NCI-H2196 treated with DMSO at 0.1 percent for 48 hours (cell line): ENCODE measurements around the gene NAGK.
"Not testable (repeated sequence)": the region's sequence is repeated elsewhere in the genome, so short reads cannot be mapped to it uniquely, and the experiment has no call there.

Source experiments
- DNase-seq: peaks from one replicate; lab custom pipeline; 2025; ENCODE audit not compliant: unreplicated experiment; lab: John Stamatoyannopoulos, UW

The NAGK gene

GRCh38 chr2:71069376-71069775 lies 928 bp downstream of the NAGK start:
- no peak for DNase-seq

GRCh38 chr2:71070294-71071093 lies 2.0 kb downstream of the NAGK start:
- no peak for DNase-seq

DNA sequence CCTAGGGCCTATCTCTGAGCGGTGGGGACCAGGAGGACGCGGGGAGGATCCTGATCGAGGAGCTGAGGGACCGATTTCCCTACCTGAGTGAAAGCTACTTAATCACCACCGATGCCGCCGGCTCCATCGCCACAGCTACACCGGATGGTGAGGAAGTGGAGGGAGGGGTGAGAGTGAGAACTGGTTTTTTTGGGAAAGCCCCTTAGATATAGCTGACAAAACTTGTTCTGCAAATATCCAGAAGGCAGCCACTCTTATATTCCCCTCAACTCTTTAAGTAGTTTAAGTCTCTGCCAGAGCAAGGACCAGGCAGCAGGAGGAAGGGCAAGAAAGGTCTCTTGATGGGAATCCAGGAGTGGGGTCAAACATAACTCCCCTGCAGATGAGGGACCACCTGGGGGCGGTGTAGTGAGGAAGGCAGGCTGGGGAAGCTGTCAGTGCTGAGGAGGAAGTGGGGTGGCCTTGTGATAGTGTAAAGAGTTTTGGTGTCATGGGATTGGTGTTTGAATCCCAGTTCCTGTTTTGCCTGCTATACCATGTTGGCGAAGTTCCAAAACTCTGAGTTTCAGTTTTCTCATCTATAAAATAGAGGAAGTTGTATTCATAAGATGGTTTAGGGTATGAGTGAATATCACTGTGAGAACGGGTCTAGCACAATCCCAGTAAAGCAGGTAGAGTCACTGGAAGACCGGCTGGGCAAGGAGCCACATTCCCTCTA lies 3.4 kb downstream of the NAGK start:
- DNase-seq, result no peak

DNA sequence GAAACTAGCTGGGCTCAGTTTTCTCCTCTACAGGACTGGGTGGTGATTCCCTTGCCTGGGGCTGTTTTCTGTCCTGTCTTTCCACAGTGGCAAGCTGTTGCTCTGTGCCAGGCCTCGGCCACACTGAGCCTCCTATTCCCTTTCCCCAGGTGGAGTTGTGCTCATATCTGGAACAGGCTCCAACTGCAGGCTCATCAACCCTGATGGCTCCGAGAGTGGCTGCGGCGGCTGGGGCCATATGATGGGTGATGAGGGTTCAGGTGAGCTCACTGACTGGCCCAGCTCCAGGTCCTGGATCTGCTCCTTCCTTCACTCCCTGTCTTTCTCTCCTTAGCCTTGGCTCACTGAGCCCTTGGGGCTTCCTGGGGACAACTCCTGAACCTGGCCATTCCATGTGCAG lies 4.0 kb downstream of the NAGK start:
- no peak for DNase-seq

DNA sequence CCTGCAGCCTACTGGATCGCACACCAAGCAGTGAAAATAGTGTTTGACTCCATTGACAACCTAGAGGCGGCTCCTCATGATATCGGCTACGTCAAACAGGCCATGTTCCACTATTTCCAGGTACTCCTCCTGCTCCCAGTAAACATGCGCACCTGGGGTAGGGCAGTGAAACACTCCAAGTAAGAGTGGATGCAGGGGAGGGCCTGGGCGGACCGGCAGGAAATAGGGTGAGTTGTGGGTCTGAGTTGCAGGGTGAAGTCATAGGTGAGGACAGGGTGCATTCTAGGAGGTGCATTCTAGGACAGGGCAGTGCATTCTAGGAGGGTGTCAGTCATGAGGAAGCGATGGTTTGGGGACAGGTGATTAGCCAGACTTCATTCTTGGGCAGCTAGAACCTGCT lies 5.0 kb downstream of the NAGK start:
- DNase-seq, result no peak

- DNase-seq, result no peak
Measured at GRCh38 chr2:71074893-71075395, 6.5 kb downstream of the NAGK start.

DNA sequence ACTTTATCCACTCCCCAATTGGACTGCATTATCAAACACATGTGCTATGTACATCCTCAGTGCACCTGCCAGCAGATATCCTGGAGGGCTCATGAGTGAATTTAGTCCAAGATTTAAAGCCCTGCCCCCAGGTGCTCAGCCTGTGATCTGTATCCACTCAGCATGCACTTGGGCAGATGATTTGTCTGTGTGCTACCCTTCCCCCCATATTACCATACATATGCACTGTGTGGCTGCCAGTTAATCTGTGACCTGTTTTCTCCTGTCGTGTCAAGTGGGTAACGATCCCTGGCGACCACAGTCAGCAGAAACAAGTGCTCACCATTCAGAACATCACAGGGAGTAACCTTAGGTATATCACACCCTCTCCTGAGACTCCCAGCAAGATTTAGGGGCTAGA lies 10.2 kb downstream of the NAGK start:
- no peak for DNase-seq

GRCh38 chr2:71082402-71083252 lies 14.2 kb downstream of the NAGK start:
- no peak for DNase-seq

- DNase-seq, result not testable (repeated sequence)
Measured at GRCh38 chr2:71083297-71083696, 14.8 kb downstream of the NAGK start.

GRCh38 chr2:71083752-71084312 lies 15.4 kb downstream of the NAGK start:
- not testable (repeated sequence) for DNase-seq

DNA sequence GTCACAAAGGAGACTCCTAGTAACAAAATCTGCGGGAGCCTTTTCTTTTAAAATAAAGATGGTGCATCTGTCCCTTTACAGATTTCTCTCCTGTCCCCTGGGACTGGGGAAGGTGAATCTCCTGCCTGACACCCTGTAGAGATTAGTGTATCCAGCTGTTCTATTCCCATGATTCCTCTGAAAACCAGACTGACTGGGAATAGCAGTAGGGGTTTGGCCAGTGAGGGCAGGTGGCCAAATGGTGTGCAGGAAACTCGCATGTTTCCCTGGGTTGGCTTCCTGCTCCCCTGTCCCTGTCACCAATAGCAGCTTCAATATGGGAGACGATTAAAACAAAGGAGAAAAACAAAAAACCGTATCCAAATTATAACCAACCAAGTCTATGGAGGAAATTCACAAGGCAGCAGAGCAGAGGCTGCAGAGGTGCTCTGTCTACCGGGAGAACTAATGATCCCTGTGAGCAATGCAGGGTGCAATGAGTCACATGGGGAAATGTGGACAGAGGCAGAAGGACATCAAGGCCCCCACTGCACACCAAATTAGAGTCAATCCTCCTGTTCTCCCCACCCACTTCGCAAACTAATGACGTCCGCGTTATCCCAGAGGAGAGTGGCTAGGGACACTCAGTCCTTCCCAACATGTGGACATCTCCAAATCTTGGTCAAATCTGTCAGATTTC lies 17.0 kb downstream of the NAGK start:
- not testable (repeated sequence) for DNase-seq

- not testable (repeated sequence) for DNase-seq
Measured at GRCh38 chr2:71089475-71089874, 21.0 kb downstream of the NAGK start.

GRCh38 chr2:71091808-71092207 lies 23.4 kb downstream of the NAGK start:
- DNase-seq, result not testable (repeated sequence)

DNA sequence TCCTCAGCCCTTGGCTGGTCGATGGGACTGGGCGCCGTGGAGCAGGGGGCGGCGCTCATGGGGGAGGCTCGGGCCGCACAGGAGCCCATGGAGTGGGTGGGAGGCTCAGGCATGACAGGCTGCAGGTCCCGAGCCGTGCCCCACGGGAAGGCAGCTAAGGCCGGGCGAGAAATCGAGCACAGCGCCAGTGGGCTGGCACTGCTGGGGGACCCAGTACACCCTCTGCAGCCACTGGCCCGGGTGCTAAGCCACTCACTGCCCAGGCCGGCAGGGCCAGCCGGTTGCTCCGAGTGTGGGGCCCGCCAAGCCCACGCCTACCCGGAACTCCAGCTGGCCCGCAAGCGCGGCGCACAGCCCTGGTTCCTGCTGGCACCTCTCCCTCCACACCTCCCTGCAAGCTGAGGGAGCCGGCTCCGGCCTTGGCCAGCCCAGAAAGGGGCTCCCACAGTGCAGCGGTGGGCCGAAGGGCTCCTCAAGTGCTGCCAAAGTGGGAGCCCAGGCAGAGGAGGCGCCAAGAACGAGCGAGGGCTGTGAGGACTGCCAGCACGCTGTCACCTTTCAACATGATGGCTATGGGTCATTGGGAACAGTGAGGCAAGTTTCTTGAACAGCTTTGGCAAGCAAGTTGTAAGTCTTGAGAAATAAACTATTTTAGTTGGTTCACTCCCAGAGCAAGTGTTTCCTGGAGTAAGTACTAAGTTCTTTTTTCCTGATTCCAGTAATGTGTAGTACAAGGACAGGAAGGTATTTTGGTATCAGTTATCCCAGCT lies 24.2 kb downstream of the NAGK start:
- DNase-seq, result not testable (repeated sequence)

GRCh38 chr2:71100195-71100964 lies 31.9 kb downstream of the NAGK start:
- no peak for DNase-seq

DNA sequence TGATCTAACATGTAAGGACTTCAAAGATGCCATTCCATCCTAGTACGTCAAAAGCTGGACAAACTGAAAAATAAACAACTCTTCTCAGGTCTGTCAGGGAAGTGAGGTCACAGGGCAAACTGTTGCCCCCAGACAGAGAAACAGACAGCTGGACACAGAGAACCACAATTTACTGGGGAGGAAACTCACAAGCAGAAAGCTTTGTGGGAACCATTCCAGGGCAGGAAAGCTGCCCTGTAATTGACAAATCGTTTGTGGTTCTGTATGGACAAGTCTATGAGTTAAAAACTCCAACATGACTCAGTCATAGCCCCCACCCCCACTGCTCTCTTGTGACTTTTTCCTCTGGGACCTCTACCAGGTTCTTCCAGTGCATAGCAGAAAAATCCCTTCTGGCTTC lies 33.2 kb downstream of the NAGK start:
- DNase-seq, result no peak

DNA sequence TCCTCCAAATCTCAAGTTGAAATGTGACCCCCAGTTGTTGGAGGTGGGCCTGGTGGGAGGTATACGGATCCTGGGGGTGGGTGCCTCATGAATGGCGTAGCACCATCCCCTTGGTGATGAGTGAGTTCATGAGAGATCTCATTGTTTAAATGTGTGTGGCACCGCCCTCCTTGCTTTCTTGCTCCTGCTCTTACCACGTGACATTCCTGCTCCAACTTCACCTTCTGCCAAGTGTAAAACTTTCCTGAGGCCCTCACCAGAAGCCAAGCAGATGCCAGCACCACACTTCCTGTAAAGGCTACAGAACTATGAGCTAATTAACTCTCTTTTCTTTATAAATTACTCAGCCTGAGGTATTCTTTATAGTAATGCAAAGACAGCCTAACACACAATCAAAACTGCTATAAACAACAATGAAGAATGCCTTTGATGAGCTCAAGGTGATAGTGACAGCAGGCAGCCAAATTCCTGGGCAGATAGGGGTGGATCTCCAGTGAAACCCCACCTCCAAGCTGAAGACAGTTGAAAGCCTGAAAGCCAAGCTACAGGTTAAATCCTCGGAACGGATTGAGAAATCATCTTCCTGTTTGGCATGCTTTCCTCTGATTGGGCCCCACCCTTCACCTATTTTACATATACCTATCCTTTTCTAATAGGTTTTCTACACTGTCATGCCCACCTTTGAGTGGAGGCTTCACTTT lies 34.7 kb downstream of the NAGK start:
- DNase-seq, result no peak

DNA sequence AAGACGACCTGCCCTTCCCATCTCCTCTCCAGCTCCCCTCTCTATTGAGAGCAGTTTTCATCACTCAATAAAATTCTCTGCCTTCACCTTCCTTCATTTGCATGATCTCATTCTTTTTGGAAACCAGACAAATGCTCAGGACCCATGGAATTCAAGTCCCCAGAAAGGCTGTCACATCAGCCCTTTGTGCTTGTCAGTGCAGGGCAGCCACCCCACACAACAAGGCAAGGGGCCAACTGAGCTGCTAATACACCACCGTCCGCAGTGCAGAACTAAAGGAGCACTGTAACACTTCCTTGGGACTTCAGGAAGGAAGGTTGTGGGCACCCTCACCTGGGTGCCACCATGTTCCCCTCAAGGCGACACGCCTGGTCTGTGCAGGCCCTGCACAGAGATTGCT lies 35.4 kb downstream of the NAGK start:
- no peak for DNase-seq
